Measurements from ENCODE around the gene DDIT3. TPM values are rescaled to one million over a fixed set of nuclear protein-coding genes. Genes with fewer than 3 reads are reported as not detected.

Gene DDIT3
- total RNA-seq, 4 donors from 2014 or later: 23.3 to 68.8 (median 45.1) TPM

- no peak for TF ChIP-seq CTCF (IDR thresholded peaks at IDR 0.05; ENCODE audit: low read depth)
Observed at GRCh38 chr12:57512665-57513064, 7.6 kb downstream of the DDIT3 start.

- TF ChIP-seq CTCF (IDR thresholded peaks at IDR 0.05; ENCODE audit: low read depth): no peak
Observed at GRCh38 chr12:57511588-57512325, 8.6 kb downstream of the DDIT3 start.

- no peak for TF ChIP-seq CTCF (IDR thresholded peaks at IDR 0.05; ENCODE audit: low read depth)
Observed at GRCh38 chr12:57511161-57511560, 9.2 kb downstream of the DDIT3 start.

GRCh38 chr12:57500213-57500612, 20.1 kb downstream of the DDIT3 start:
- no peak for TF ChIP-seq CTCF (IDR thresholded peaks at IDR 0.05; ENCODE audit: low read depth)

- no peak for TF ChIP-seq CTCF (IDR thresholded peaks at IDR 0.05; ENCODE audit: low read depth)
Observed at GRCh38 chr12:57498571-57498970, 21.7 kb downstream of the DDIT3 start.

GRCh38 chr12:57498132-57498502, 22.2 kb downstream of the DDIT3 start:
- TF ChIP-seq CTCF (IDR thresholded peaks at IDR 0.05; ENCODE audit: low read depth): no peak

GRCh38 chr12:57497223-57498131, 22.8 kb downstream of the DDIT3 start:
- TF ChIP-seq CTCF (IDR thresholded peaks at IDR 0.05; ENCODE audit: low read depth): no peak
